Measurements from ENCODE around the gene KLHL6. TPM values are rescaled to one million over a fixed set of nuclear protein-coding genes. Genes with fewer than 3 reads are reported as not detected.
A peak's percentile ranks its signal among the peaks of the same experiment; 100 is the strongest.

The KLHL6 gene
- total RNA-seq, 1 experiment from 2014 or later: not detected

- intact Hi-C loops (cut with micrococcal nuclease): no loop called here
- peak; percentile 49 for DNase-seq (ENCODE audit: unreplicated experiment)
- Mint-ChIP-seq H3K36me3 (ENCODE audit: insufficient read depth, unreplicated experiment) (no peaks in the 10 kb centered on the region), H3K9me3 (ENCODE audit: unreplicated experiment) (no peaks in the 10 kb centered on the region), H3K27me3 (ENCODE audit: insufficient read depth, unreplicated experiment) (no peaks in the 10 kb centered on the region), H3K4me1 (ENCODE audit: insufficient read depth, unreplicated experiment) (peaks cover 5% of the 10 kb centered on the region), H3K4me3 (ENCODE audit: unreplicated experiment) (no peak overlapping the region), H3K27ac (ENCODE audit: low read depth, unreplicated experiment) (no peak overlapping the region)
- ChIA-PET POLR2A (interaction anchor here (0.6 to 0.7 kb wide), 2 partner anchors 31 to 282 kb away, joined by 3 to 4 read pairs; no protein-coding TSS in a partner anchor), CTCF (interaction anchor here (0.6 to 0.8 kb wide), 3 partner anchors 13 to 77 kb away, joined by 3 read pairs; no protein-coding TSS in a partner anchor)
- TF ChIP-seq, protein P1, sequence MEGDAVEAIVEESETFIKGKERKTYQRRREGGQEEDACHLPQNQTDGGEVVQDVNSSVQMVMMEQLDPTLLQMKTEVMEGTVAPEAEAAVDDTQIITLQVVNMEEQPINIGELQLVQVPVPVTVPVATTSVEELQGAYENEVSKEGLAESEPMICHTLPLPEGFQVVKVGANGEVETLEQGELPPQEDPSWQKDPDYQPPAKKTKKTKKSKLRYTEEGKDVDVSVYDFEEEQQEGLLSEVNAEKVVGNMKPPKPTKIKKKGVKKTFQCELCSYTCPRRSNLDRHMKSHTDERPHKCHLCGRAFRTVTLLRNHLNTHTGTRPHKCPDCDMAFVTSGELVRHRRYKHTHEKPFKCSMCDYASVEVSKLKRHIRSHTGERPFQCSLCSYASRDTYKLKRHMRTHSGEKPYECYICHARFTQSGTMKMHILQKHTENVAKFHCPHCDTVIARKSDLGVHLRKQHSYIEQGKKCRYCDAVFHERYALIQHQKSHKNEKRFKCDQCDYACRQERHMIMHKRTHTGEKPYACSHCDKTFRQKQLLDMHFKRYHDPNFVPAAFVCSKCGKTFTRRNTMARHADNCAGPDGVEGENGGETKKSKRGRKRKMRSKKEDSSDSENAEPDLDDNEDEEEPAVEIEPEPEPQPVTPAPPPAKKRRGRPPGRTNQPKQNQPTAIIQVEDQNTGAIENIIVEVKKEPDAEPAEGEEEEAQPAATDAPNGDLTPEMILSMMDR (IDR thresholded peaks at IDR 0.05; ENCODE audit: unreplicated experiment): no peak
- no TSS peak for BruUV-seq (replicated peaks)
Observed at GRCh38 chr3:183548262-183548769, 7.2 kb downstream of the KLHL6 start.

DNA sequence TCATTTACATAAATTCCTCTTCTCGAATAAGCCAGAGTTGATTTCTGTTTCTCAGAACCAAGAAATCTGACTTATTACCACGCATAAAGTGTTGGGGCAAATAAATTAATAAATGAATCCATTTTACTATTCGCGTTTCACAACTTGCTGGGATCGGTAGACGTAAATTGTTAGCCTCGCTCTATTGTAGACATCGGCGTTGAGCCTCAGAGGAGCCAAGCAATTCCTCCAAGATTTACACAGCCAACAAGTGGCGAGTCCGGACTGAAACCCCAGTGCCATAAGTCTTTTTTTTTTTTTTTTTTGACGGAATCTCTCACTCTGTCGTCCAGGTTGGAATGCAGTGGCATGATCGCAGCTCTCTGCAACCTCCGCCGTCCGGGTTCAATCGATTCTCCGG is 8.9 kb downstream of the KLHL6 start:
- TF ChIP-seq, protein P1 (IDR thresholded peaks at IDR 0.05; ENCODE audit: unreplicated experiment): no peak
- POLR2A ChIA-PET: no interaction called here
- intact Hi-C loops (cut with micrococcal nuclease): no loop called here

GRCh38 chr3:183545708-183546107 is 9.8 kb downstream of the KLHL6 start:
- BruUV-seq (replicated peaks): no TSS peak
- H3K36me3 Mint-ChIP-seq (ENCODE audit: insufficient read depth, unreplicated experiment): no peaks in the 10 kb centered on the region
- no peak overlapping the region for H3K4me3 Mint-ChIP-seq (ENCODE audit: unreplicated experiment)
- ChIA-PET CTCF (interaction anchor here (0.6 kb wide), 1 partner anchor 135 kb away, joined by 3 read pairs; no protein-coding TSS in a partner anchor), POLR2A (no interaction called here)
- no peaks in the 10 kb centered on the region for H3K9me3 Mint-ChIP-seq (ENCODE audit: unreplicated experiment)
- H3K27me3 Mint-ChIP-seq (ENCODE audit: insufficient read depth, unreplicated experiment): no peaks in the 10 kb centered on the region
- intact Hi-C loops (cut with micrococcal nuclease): no loop called here
- H3K27ac Mint-ChIP-seq (ENCODE audit: low read depth, unreplicated experiment): no peak overlapping the region
- DNase-seq (ENCODE audit: unreplicated experiment): no peak
- H3K4me1 Mint-ChIP-seq (ENCODE audit: insufficient read depth, unreplicated experiment): peaks cover 5% of the 10 kb centered on the region
- TF ChIP-seq, protein P1 (IDR thresholded peaks at IDR 0.05; ENCODE audit: unreplicated experiment): no peak

More for the DNA sequence above, 8.9 kb downstream of the KLHL6 start:
- H3K36me3 Mint-ChIP-seq (ENCODE audit: insufficient read depth, unreplicated experiment): no peaks in the 10 kb centered on the region
- H3K4me1 Mint-ChIP-seq (ENCODE audit: insufficient read depth, unreplicated experiment): peaks cover 5% of the 10 kb centered on the region
- no peak for DNase-seq (ENCODE audit: unreplicated experiment)
- no peak overlapping the region for H3K27ac Mint-ChIP-seq (ENCODE audit: low read depth, unreplicated experiment)
- no peak overlapping the region for H3K4me3 Mint-ChIP-seq (ENCODE audit: unreplicated experiment)
- CTCF ChIA-PET: no interaction called here
- no TSS peak for BruUV-seq (replicated peaks)
- H3K27me3 Mint-ChIP-seq (ENCODE audit: insufficient read depth, unreplicated experiment): no peaks in the 10 kb centered on the region
- H3K9me3 Mint-ChIP-seq (ENCODE audit: unreplicated experiment): no peaks in the 10 kb centered on the region

DNA sequence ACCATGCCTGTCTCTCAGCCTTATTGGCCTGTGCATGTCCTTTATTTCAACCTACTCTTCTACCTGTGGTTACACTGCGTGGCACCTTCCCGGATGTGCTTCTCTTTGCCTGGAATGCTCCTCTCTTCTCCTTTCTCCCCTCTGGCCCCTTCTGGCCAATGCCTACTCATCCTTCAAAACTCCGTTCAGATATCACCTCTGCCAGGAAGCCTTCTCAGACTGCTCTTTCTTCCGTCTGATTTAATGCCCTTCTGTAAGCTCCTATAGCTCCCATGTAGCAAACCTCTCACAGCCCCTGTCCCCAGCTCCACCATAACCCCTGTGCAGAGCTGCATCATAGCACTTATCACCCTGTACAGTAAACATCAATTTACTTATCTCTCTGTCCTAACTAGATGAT is 13.2 kb downstream of the KLHL6 start:
- no peaks in the 10 kb centered on the region for H3K9me3 Mint-ChIP-seq (ENCODE audit: unreplicated experiment)
- no TSS peak for BruUV-seq (replicated peaks)
- H3K4me3 Mint-ChIP-seq (ENCODE audit: unreplicated experiment): no peak overlapping the region
- peaks cover 6% of the 10 kb centered on the region for H3K4me1 Mint-ChIP-seq (ENCODE audit: insufficient read depth, unreplicated experiment)
- H3K27me3 Mint-ChIP-seq (ENCODE audit: insufficient read depth, unreplicated experiment): no peaks in the 10 kb centered on the region
- POLR2A ChIA-PET: no interaction called here
- no peak overlapping the region for H3K27ac Mint-ChIP-seq (ENCODE audit: low read depth, unreplicated experiment)
- TF ChIP-seq, protein P1 (IDR thresholded peaks at IDR 0.05; ENCODE audit: unreplicated experiment): no peak
- intact Hi-C loops (cut with micrococcal nuclease): no loop called here
- H3K36me3 Mint-ChIP-seq (ENCODE audit: insufficient read depth, unreplicated experiment): no peaks in the 10 kb centered on the region
- CTCF ChIA-PET: no interaction called here
- DNase-seq (ENCODE audit: unreplicated experiment): no peak
